ENCODE results near the gene XRCC5. TPM values are rescaled to one million over a fixed set of nuclear protein-coding genes. Genes with fewer than 3 reads are reported as not detected.

Gene XRCC5
- total RNA-seq, 1 experiment from 2014 or later = 198 TPM

GRCh38 chr2:216092646-216093045, 16.5 kb upstream of the XRCC5 start:
- H3K9me3 Mint-ChIP-seq (ENCODE audit: unreplicated experiment) = no peaks in the 10 kb centered on the region
- ChIA-PET POLR2A (interaction anchor here (1.5 kb wide), 1 partner anchor 16 kb away, joined by 7 read pairs; the partner anchor contains the start of gene XRCC5), CTCF (interaction anchor here (0.6 to 1.6 kb wide), 5 partner anchors 11 to 311 kb away, joined by 3 to 6 read pairs (median 3); partner anchors contain the start of genes PECR and TMEM169)
- TF ChIP-seq, protein P1, sequence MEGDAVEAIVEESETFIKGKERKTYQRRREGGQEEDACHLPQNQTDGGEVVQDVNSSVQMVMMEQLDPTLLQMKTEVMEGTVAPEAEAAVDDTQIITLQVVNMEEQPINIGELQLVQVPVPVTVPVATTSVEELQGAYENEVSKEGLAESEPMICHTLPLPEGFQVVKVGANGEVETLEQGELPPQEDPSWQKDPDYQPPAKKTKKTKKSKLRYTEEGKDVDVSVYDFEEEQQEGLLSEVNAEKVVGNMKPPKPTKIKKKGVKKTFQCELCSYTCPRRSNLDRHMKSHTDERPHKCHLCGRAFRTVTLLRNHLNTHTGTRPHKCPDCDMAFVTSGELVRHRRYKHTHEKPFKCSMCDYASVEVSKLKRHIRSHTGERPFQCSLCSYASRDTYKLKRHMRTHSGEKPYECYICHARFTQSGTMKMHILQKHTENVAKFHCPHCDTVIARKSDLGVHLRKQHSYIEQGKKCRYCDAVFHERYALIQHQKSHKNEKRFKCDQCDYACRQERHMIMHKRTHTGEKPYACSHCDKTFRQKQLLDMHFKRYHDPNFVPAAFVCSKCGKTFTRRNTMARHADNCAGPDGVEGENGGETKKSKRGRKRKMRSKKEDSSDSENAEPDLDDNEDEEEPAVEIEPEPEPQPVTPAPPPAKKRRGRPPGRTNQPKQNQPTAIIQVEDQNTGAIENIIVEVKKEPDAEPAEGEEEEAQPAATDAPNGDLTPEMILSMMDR (IDR thresholded peaks at IDR 0.05; ENCODE audit: unreplicated experiment) = no peak
- BruUV-seq (replicated peaks) = no TSS peak
- no peak overlapping the region for H3K4me3 Mint-ChIP-seq (ENCODE audit: unreplicated experiment)
- H3K36me3 Mint-ChIP-seq (ENCODE audit: insufficient read depth, unreplicated experiment) = no peaks in the 10 kb centered on the region
- no peak for DNase-seq (ENCODE audit: unreplicated experiment)
- intact Hi-C loops (cut with micrococcal nuclease) = no loop called here
- H3K27ac Mint-ChIP-seq (ENCODE audit: low read depth, unreplicated experiment) = no peak overlapping the region
- H3K27me3 Mint-ChIP-seq (ENCODE audit: insufficient read depth, unreplicated experiment) = peaks cover 10% of the 10 kb centered on the region
- H3K4me1 Mint-ChIP-seq (ENCODE audit: insufficient read depth, unreplicated experiment) = no peaks in the 10 kb centered on the region

DNA sequence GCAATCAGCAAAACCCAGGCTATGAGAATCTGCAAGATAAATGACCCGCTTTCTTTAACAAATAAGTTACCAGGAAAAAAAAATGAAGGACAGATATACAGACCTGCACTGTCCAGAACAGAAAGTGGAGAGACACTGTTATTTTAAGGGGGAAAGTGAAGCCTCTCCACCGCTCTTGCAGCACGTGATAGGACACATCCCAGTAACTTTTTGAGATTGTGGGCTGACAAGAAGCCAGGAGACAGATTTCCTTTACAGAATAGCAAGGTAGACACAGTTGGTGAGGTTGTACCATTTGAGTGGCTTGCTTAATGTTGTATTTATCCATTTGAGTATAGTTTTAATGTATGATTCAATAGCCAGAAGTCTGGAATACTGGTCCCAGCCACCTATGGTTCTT, 14.4 kb upstream of the XRCC5 start:
- H3K4me1 Mint-ChIP-seq (ENCODE audit: insufficient read depth, unreplicated experiment) = no peaks in the 10 kb centered on the region
- no TSS peak for BruUV-seq (replicated peaks)
- ChIA-PET CTCF (interaction anchor here (0.6 kb wide), 1 partner anchor 1185 kb away, joined by 3 read pairs; no protein-coding TSS in a partner anchor), POLR2A (interaction anchor here (1.0 kb wide), 1 partner anchor 14 kb away, joined by 7 read pairs; the partner anchor contains the start of genes PECR and TMEM169)
- intact Hi-C loops (cut with micrococcal nuclease) = no loop called here
- H3K9me3 Mint-ChIP-seq (ENCODE audit: unreplicated experiment) = no peaks in the 10 kb centered on the region
- no peak overlapping the region for H3K27ac Mint-ChIP-seq (ENCODE audit: low read depth, unreplicated experiment)
- no peaks in the 10 kb centered on the region for H3K36me3 Mint-ChIP-seq (ENCODE audit: insufficient read depth, unreplicated experiment)
- H3K4me3 Mint-ChIP-seq (ENCODE audit: unreplicated experiment) = no peak overlapping the region
- TF ChIP-seq, protein P1 (IDR thresholded peaks at IDR 0.05; ENCODE audit: unreplicated experiment) = no peak
- DNase-seq (ENCODE audit: unreplicated experiment) = no peak
- H3K27me3 Mint-ChIP-seq (ENCODE audit: insufficient read depth, unreplicated experiment) = peaks cover 10% of the 10 kb centered on the region

- BruUV-seq (replicated peaks) = no TSS peak
- TF ChIP-seq, protein P1 (IDR thresholded peaks at IDR 0.05; ENCODE audit: unreplicated experiment) = no peak
- peaks cover 24% of the 10 kb centered on the region for H3K27me3 Mint-ChIP-seq (ENCODE audit: insufficient read depth, unreplicated experiment)
- H3K4me1 Mint-ChIP-seq (ENCODE audit: insufficient read depth, unreplicated experiment) = no peaks in the 10 kb centered on the region
- H3K27ac Mint-ChIP-seq (ENCODE audit: low read depth, unreplicated experiment) = no peak overlapping the region
- H3K4me3 Mint-ChIP-seq (ENCODE audit: unreplicated experiment) = no peak overlapping the region
- DNase-seq (ENCODE audit: unreplicated experiment) = no peak
- CTCF ChIA-PET = interaction anchor here (0.5 kb wide), 1 partner anchor 15 kb away, joined by 4 read pairs; no protein-coding TSS in a partner anchor
- no peaks in the 10 kb centered on the region for H3K9me3 Mint-ChIP-seq (ENCODE audit: unreplicated experiment)
- no peaks in the 10 kb centered on the region for H3K36me3 Mint-ChIP-seq (ENCODE audit: insufficient read depth, unreplicated experiment)
- intact Hi-C loops (cut with micrococcal nuclease) = no loop called here
- POLR2A ChIA-PET = no interaction called here
These were observed 10.5 kb upstream of the XRCC5 start for GRCh38 chr2:216098421-216099334.

- BruUV-seq (replicated peaks) = no TSS peak
- CTCF ChIA-PET = interaction anchor here (0.6 to 0.9 kb wide), 3 partner anchors 8 to 33 kb away, joined by 3 to 5 read pairs (median 3); partner anchors contain the start of gene XRCC5
These were observed 8.0 kb upstream of the XRCC5 start for GRCh38 chr2:216101109-216101508.

More at GRCh38 chr2:216101109-216101508, 8.0 kb upstream of the XRCC5 start:
- intact Hi-C loops (cut with micrococcal nuclease) = loop anchor here (10.0 kb wide), 1 partner anchor 66 kb away; no protein-coding TSS in a partner anchor
- no peaks in the 10 kb centered on the region for H3K4me1 Mint-ChIP-seq (ENCODE audit: insufficient read depth, unreplicated experiment)
- H3K4me3 Mint-ChIP-seq (ENCODE audit: unreplicated experiment) = no peak overlapping the region
- no peaks in the 10 kb centered on the region for H3K9me3 Mint-ChIP-seq (ENCODE audit: unreplicated experiment)
- TF ChIP-seq, protein P1 (IDR thresholded peaks at IDR 0.05; ENCODE audit: unreplicated experiment) = no peak
- H3K27ac Mint-ChIP-seq (ENCODE audit: low read depth, unreplicated experiment) = no peak overlapping the region
- POLR2A ChIA-PET = interaction anchor here (0.6 kb wide), 1 partner anchor 87 kb away, joined by 3 read pairs; no protein-coding TSS in a partner anchor
- no peaks in the 10 kb centered on the region for H3K36me3 Mint-ChIP-seq (ENCODE audit: insufficient read depth, unreplicated experiment)
- DNase-seq (ENCODE audit: unreplicated experiment) = no peak
- H3K27me3 Mint-ChIP-seq (ENCODE audit: insufficient read depth, unreplicated experiment) = peaks cover 16% of the 10 kb centered on the region

All from MCF 10A (cell line).